Measurements from ENCODE around the gene MYBPC2.
"Not testable (repeated sequence)": the region's sequence is repeated elsewhere in the genome, so short reads cannot be mapped to it uniquely, and the experiment has no call there.

The MYBPC2 gene

GRCh38 chr19:50428772-50429463 lies 3.8 kb upstream of the MYBPC2 start:
- DNase-seq = no peak

GRCh38 chr19:50430888-50431342 lies 1.8 kb upstream of the MYBPC2 start:
- no peak for DNase-seq

GRCh38 chr19:50431343-50432220 lies 1.1 kb upstream of the MYBPC2 start:
- DNase-seq = peak; percentile 62

- DNase-seq = no peak
These were observed 799 bp downstream of the MYBPC2 start for GRCh38 chr19:50433201-50434180.

- DNase-seq = no peak
These were observed 1.8 kb downstream of the MYBPC2 start for GRCh38 chr19:50434525-50434924.

GRCh38 chr19:50435221-50435620 lies 2.5 kb downstream of the MYBPC2 start:
- DNase-seq = no peak

- no peak for DNase-seq
These were observed 2.9 kb downstream of the MYBPC2 start for GRCh38 chr19:50435627-50436026.

GRCh38 chr19:50437862-50438449 lies 5.3 kb downstream of the MYBPC2 start:
- no peak for DNase-seq

- DNase-seq = not testable (repeated sequence)
These were observed 6.4 kb downstream of the MYBPC2 start for GRCh38 chr19:50439130-50439529.

- DNase-seq = no peak
These were observed 11.4 kb downstream of the MYBPC2 start for GRCh38 chr19:50444059-50444458.

- no peak for DNase-seq
These were observed 14.4 kb downstream of the MYBPC2 start for GRCh38 chr19:50447053-50447452.

GRCh38 chr19:50447750-50448149 lies 15.1 kb downstream of the MYBPC2 start:
- DNase-seq = no peak

- no peak for DNase-seq
These were observed 16.7 kb downstream of the MYBPC2 start for GRCh38 chr19:50449236-50449899.

GRCh38 chr19:50450369-50451222 lies 17.9 kb downstream of the MYBPC2 start:
- no peak for DNase-seq

GRCh38 chr19:50451223-50451534 lies 18.5 kb downstream of the MYBPC2 start:
- no peak for DNase-seq

GRCh38 chr19:50453243-50453642 lies 20.6 kb downstream of the MYBPC2 start:
- DNase-seq = no peak

- no peak for DNase-seq
These were observed 23.3 kb downstream of the MYBPC2 start for GRCh38 chr19:50455992-50456391.

GRCh38 chr19:50457300-50457699 lies 24.6 kb downstream of the MYBPC2 start:
- DNase-seq = no peak

GRCh38 chr19:50458396-50459066 lies 25.8 kb downstream of the MYBPC2 start:
- DNase-seq = no peak

- no peak for DNase-seq
These were observed 26.4 kb downstream of the MYBPC2 start for GRCh38 chr19:50459067-50459456.

GRCh38 chr19:50459638-50460037 lies 26.9 kb downstream of the MYBPC2 start:
- DNase-seq = no peak
